ENCODE results near the gene CDSN. TPM values are rescaled to one million over a fixed set of nuclear protein-coding genes. Genes with fewer than 3 reads are reported as not detected.

CDSN gene
- total RNA-seq, 1 donor from 2014 or later, result not detected

GRCh38 chr6:31065556-31065955 is 54.7 kb downstream of the CDSN start:
- intact Hi-C loops (cut with DNase I), result no loop called here
- no peak for DNase-seq (ENCODE audit: low spot score)

Other genes with a start within 250 kb of the CDSN start
- 61.4 TPM for gene DDR1, start 235.9 kb downstream of the CDSN start, total RNA-seq
- gene GTF2H4, start 212.2 kb downstream of the CDSN start, total RNA-seq, result 16.0 TPM
- gene VARS2, start 206.2 kb downstream of the CDSN start, total RNA-seq, result 24.7 TPM
- not detected for gene SFTA2, start 188.3 kb downstream of the CDSN start, total RNA-seq
- not detected for gene MUCL3, start 179.5 kb downstream of the CDSN start, total RNA-seq
- gene MUC21, start 136.7 kb downstream of the CDSN start, total RNA-seq, result not detected
- gene MUC22, start 110.0 kb downstream of the CDSN start, total RNA-seq, result not detected
- not detected for gene C6orf15, start 7.9 kb downstream of the CDSN start, total RNA-seq
- 3.9 TPM for gene PSORS1C1, start 5.6 kb downstream of the CDSN start, total RNA-seq
- gene PSORS1C2, start 18.6 kb upstream of the CDSN start, total RNA-seq, result not detected
- gene CCHCR1, start 37.4 kb upstream of the CDSN start, total RNA-seq, result 11.1 TPM
- gene TCF19, start 38.1 kb upstream of the CDSN start, total RNA-seq, result 2.4 TPM
- gene POU5F1, start 50.2 kb upstream of the CDSN start, total RNA-seq, result 1.0 TPM
- gene HLA-C, start 151.6 kb upstream of the CDSN start, total RNA-seq, result 237 TPM
- 409 TPM for gene HLA-B, start 236.7 kb upstream of the CDSN start, total RNA-seq

Measured in cardiac septum (tissue), 1 donor.